NCI-H1105 (cell line): ENCODE data around the gene TBC1D30.

Experiments
- DNase-seq: peaks from one replicate; lab custom pipeline; 2025; lab: John Stamatoyannopoulos, UW

The TBC1D30 gene

DNA sequence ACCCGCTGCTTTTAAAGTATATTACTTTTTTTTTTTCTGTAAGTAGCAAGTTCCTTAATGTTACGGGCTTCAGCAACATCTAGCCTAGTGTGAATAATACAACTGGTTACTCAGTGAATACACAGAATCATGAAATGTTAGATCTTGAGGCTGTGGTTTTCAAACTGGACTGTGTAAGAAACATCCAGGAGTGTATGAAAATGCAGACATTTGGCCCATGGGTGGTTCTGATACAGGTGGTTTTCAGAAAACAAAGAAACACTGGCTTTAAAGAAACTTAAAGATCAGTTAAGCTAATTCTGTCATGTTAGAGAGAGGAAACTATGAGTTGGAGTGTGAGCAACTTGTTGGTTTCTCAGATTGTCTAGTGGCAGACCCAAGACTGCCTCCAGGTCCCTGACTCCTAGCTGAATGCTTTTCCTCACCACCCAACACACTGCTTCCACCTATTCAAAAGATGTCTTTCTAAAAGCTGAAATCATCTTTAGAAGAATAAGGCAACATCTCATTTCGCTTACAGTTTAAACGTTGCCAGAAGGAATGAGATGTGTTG lies 36.1 kb downstream of the TBC1D30 start:
- no peak for DNase-seq

DNA sequence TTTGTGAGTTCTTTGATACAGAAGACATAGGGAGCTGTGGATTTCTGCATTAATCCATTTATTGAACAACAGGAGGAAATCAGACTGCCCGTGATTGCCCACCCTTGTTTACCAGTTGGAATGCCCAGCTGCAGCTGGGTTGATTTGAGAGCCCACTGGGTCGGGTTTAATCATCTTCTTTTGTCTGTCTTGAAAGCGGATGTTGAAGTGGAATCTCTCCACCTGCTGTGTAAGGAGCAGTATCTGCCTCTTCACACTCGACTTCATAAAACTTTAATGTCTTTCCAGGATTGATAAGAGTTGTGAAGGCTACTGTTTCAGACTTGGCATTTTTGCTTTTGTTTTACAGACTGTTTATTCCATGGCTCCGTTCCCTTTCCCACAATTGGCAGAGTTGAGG lies 39.9 kb downstream of the TBC1D30 start:
- DNase-seq = no peak

DNA sequence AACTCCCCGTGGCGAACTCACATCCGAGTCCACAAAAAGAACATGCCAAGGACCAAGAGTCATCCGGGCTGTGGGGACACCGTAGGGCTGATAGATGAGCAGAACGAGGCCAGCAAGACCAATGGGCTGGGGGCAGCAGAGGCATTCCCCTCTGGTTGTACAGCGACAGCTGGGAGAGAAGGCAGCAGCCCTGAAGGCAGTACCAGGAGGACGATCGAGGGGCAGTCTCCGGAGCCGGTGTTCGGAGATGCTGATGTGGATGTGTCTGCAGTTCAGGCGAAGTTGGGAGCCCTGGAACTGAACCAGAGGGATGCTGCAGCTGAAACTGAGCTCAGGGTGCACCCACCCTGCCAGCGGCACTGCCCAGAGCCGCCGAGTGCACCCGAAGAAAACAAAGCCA lies 50.7 kb downstream of the TBC1D30 start:
- DNase-seq = no peak

DNA sequence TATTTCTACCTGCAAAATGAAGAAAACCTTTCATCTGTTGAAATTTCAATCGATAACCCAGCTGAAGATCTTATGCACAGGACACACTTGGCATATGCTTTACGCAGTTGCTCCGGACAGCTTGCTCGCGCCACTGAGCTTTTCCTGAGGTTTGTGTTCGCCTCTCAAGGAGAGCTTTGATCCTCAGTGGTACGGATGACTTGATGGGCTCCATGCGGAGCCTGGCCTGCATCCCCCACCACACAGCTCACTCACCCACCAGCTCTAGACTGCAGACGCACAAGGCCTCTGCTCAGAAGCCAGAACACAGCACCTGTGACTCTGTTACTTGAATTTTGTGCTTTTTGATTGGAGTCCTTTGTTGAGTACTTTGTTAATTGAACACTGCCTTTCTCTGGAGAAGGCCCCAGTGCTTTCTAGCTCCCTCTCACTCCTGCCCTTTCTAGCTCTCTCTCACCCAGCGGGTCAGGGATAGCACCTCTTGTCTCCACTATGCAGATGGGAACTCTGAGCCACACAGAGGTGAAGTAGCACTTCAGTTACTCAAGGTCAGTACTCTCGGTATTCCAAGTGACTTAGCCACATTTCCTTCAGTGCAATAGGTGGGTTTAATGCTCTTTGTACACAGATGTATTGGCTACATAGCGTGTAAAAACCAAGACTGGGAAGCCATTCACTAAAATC lies 52.1 kb downstream of the TBC1D30 start:
- no peak for DNase-seq

DNA sequence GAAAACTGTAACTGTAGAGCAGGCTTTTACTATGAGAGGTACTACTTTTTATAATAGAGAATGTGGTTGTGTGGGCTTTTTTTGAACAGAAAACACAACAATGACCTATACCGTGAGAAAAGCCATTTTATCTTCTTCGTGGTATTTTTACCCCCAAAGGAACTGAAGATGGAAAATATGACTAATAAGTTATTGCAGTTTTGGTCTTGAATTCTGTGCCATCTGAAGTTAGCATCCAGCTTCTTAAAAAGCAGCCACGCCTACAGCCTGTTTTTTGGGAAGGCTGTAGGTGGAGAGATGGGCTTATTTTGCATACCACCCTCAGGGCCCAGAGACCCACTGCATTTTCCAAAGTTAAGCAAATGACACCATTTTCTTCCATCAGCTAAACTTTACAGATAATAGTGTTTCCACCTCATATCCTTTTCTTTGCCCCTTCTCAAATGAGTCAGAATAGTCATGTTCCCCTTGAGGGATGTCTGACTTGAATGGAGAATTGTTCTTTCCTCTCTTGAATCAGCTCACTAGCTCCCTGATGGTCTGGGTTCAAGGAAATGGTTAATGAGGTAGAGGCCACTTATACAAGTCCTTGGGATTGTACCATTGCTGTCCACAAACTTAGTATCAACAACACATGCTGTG lies 53.0 kb downstream of the TBC1D30 start:
- no peak for DNase-seq

DNA sequence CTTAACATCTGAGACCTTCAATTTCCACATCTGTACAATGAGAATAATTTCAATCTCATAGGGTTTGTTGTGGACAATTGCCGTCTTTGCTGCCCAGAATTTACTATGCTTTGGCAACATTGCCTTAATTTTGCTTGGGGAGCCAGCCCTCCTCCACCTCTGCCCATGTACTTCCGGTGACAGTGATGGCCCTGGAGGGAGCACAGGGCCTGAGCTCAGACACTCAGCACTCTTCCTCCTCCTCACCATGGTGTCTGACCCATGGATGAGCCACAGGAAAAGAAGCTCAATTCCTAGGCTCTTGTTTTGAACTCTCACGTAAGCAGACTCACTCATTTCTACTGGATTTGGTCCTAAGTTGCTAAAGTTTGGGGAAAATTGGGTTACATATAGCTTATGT lies 58.2 kb downstream of the TBC1D30 start:
- no peak for DNase-seq

DNA sequence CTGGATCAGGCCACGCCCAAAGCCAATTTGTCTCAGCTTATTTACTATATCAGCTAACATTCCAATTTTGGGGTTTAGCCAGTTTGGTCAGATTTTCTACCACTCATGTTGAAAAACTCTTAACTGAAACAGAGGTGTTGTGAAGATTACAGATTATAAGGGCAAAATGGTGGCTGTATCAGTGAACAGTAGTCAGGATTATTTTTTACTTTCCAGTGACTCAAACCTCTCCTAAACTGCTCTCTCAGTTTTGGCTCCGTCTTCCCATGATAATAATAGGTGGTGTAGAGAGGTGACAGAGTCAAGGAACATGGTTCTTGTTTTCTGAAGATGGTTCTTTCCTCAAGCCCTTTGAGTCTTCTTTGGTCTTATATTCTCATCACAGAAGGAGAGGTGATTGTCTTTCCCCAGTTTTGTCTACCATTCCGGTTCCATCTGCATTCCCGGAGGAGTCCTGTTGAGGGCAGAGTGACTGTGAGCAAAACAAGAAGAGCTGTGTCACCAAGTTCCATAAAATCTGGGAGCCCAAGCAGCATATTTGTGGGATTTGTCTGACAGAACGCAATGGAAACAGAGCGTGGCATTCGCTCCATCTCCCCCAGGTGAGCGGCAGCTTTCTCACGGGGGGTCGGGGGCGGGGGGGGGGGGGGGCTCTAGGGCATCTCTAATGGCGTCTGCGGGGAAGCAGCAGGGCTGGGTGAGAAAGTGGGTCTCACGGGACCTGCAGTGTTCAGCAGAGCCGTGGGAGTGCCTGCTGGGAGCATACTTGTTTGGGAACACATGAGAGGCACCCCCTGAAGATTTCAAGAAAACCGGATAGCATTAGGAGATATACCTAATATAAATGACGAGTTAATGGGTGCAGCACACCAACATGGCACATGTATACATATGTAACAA lies 59.1 kb downstream of the TBC1D30 start:
- DNase-seq = no peak

DNA sequence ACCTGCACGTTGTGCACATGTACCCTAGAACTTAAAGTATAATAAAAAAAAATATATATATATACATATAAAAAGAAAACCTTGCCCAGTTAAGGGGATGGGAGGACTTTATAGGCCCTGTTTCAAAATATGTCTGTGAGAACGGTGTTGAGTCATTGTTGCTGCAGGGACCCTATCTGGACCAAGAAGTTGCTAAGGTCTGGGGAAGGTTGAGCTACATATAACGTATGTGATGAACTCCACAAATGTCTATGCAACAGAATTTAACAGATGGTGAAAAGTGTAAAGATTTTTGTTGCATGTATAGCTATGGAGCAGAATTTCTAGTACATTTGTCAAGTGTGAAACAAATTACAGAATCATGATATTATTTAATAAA lies 59.7 kb downstream of the TBC1D30 start:
- no peak for DNase-seq

DNA sequence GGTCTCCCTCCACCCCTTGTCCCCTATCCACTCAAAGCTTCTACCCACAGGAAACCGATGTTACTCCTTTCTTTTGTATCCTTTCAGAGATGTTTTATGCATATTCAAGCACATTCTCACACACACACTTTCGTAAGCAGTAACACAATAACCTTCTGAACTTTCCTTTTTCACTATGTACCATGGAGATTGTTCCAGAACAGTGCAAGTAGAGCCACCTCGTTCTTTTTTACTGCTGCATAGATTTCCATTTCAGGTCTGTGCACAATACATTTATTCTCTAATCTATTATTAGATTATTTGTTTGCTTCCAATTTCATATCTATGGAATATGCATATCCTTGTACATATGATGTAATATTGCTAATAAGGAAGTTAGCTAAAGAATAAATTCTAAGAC lies 60.3 kb downstream of the TBC1D30 start:
- DNase-seq = no peak

DNA sequence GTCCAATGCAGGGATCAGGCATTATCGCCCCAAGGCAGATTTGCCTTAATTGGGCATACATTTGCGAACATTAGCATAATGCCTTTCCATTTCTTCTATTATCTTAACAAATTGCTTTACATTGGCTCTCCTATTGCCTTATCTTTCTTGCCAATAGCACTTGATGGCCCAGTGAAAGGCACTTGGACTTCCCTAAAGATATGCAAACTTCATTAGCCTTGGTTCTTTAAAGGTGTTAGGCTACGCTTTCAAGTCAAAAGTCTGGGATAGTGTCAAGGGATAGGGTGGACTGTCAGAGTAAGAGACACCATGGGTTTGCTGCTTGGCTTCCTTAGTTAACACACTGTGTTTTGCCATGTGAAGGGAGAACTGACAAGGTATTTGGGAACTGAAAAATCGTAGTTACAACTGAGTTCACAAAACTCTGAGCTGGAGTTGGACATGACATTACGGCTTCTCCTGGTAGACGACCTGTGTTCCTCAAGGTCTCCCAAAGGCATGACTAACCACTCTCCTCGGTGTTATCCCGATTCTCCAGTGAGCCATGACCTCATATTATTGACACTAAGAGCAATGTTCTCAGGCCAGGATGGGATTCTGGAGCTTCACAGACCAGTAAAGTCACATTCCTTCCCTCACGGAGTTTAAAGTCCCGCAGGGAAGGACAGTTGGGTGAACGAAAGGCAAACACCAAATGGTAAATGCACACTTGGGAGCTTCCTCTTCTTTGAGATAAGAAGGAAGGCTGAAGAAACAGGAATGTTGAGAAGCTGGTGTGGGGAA lies 65.2 kb downstream of the TBC1D30 start:
- no peak for DNase-seq

DNA sequence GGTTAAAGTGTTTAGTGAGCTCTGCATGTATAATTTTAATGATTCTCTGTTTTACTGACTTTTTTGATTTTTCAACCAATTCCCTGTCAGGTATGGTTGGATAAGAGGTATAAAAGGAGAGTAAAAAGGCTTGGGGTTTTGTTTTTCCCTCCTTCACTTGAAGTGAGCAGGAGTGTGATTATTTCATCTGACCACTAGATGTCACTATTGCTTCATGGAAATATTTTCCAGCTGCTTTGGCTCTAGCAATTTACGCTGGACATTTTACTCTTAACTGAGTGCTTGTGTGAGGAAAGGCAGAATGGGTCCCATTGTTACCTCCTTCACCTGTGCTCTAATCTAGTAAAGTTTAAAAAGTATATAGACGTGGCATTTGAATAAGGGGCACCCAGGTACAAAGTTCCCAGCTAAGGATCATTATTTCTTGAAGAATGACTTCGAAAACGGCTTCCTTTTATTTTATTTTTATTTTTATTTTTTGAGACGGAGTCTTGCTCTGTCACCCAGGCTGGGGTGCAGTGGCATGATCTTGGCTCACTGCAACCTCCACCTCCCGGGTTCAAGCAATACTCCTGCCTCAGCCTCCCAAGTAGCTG lies 66.5 kb downstream of the TBC1D30 start:
- DNase-seq = peak; percentile 57

DNA sequence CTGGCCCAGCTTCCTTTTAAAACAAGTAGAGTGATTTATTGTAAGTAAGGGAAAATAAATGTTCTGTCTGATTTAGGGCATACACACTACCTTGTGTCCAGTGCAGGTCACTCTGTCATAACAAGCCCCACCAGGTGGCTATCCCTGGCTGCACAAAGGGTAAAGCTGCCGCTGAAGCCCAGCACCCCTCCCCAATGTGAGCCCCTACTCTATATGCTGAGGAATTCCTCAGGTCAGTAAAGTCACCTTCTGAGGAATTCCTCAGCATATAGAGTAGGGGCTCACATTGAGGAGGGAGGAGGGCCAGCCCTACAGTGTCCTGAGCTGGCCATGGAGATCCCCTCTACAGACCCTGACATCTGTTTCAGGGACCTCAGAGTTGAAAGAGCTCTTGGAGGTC lies 67.2 kb downstream of the TBC1D30 start:
- no peak for DNase-seq

DNA sequence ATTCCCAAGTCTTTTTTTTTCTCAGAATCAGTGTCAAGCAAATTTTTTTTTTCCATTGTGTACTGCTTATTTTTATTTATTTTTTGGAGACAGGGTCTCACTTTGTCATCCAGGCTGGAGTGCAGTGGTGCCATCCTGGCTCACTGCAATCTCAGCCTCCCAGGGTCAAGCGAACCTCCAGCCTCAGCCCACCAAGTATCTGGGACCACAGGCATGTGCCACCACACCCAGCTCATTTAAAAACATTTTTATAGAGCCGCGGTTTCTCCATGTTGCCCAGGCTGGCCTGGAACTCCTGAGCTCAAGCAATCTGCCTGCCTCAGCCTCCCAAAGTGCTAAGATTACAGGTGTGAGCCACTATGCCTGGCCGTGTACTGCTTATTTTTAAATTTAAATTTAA lies 68.1 kb downstream of the TBC1D30 start:
- no peak for DNase-seq

DNA sequence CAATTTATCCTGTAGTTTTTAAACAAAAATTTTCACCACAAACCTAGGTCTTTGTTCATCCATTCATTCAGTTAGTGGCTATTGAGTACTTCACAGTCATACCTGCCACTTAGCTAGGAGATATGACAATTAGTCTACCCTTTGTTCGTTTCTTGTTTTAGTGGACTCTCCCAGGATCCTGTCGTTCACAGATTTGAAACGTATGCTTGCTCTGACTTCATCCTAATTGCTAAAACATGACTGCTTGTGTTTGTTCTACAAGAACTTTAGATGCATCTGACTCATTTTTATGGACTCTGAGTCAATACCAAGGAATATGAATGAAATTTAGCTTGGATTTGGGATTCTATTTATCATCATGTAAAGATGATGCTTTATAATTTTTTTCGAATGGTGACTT lies 69.5 kb downstream of the TBC1D30 start:
- DNase-seq = no peak

DNA sequence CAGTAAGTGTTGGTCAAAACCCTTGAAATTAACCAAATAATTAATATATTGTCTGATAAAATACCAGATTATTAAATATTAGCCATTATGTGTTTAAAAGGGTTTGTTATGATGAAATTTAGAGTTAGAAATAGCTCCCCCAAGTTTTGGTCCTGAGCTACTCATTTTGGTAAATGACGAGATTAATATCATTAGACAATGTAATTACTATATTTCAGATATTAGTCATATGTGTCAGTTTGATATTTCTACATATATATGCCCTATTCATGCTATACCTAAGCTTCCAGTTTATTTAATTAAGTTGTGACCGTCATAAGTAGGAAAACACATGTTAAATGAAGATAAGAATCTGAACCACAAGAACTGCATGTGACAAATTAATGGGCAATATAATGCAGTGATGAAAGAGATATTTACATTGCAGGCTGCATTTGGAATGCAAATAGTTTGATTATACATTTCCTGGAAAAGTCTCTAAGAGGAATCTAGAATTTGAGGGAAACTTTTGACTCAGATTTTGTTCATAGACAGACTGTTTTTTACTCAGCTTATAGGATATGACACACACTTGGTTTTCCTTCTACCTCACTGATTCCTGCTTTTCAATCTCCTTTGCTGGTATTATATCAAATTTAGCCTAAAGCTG lies 70.5 kb downstream of the TBC1D30 start:
- no peak for DNase-seq

DNA sequence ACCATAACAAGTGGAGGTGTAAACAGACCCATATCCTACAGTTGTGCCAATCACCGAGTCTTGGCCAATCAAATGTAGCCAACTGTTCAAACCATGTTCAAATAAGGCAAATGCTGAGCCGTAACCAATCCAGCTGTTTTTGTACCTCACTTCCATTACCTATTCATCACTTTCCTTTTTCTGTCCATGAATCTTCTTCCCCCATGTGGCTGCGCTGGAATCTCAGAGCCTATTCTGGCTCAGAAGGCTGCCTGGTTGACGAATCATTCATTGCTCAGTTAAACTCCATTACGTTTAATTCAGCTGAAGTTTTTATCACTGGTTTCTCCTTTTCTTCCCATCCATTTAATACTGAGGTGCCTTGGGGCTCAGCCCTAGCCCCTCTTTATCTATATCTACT lies 71.1 kb downstream of the TBC1D30 start:
- no peak for DNase-seq

DNA sequence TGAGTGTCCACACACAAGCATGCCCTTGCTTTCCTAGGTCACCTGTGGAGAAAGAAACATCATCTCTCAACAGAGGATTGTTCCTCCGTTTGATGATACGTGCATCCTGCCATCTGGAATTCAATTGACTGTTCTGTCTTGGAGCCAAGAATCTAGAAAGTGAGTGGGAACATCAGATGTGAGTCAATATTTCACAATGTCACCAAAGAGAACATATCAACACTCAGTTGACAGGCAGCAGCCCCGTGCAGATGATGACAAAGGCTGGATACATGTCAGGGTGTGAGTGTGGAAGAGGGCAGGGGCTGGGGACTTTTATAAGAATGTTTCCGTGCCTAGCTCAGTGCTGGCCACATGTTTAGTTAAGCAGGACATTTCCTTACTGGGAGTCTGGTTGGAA lies 76.1 kb downstream of the TBC1D30 start:
- no peak for DNase-seq

DNA sequence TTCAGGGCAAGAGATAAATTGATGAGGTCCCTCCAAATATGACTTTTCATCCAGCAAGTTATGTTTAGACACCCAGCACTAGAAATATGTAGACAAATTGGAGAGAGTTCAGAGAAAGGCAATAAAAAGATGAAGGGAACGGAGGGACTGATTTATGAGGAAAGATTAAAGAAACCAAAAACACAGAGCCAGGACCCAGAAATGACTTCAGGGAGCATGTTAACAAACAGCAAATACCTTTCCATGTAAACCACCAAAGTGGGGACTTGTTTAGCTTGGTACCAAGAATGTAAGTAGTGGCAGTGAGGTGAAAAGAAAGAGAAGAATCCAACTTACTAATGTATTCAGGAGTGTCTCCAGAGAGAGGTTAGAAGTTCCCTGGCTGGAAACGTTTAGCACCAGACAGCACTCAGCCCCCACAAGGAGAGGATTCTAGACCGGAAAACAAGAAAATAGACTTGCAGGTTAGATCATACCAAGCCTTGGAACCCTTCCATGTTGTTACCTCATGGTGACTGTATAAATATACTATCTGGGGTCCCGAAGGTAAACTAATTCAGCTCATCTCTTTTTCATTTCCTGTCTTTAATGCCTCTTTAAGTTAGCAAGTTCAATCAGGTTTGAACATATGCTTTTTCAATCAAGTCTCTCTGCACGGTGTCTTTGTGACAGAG lies 79.2 kb downstream of the TBC1D30 start:
- no peak for DNase-seq

DNA sequence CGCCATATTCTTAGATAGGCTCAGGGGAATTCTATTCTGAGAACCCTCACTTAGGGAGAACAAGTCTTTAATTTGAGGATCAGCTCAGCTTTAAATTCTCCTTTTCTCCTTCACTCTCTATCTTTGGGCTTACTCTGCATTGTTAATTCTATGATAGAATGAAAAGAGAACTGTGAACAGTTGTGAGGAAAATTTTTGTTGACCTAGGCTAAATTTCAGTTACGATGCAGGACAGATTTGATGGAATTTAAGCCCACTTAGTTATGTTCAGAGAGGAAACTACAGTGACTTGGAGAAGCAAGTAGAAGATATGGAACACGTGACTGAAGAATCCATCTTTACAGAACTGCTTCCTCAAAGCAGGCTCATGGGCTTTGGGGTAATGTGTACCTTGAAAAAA lies 82.7 kb downstream of the TBC1D30 start:
- DNase-seq = no peak

DNA sequence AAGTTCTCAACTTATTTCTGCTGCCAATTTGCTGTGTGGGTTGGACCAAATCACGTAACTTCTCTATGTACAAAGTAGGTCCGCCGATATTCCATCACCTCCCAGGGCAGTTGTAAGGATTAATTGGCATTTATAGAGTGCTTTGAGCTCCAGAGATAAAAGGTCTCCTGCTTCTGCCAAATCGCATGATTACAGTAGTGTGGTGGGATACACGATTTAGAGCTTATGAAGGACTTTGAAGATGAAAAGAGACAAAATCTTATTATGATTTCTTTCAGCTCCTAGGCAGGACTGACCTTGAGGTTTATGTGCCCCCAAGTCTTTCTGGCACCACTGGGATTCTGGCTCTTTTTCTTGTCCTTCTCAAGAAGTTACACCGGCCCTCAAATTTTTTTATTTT lies 84.7 kb downstream of the TBC1D30 start:
- no peak for DNase-seq

DNA sequence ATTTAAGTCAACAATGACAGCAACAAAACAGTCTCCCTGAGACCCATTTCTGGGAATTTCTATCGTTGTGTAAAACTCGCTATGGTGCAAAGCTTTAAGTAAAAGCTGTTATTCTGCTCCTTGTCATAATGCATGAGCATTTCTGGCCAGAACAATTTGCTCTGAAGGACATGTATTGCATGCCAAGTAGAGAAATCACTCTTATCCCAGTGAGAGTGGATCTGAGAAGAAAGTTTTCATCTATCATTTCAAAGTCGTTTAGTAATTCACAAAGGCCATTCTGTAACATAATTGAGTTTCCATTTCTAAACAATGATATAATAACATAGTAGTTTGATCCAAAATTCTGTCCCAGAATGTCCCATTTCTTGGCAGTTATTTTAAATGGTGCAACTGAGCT lies 86.6 kb downstream of the TBC1D30 start:
- DNase-seq = no peak
